Spleen (tissue), 13 donors: ENCODE data around the gene TBXA2R. TPM values are rescaled to one million over a fixed set of nuclear protein-coding genes. Genes with fewer than 3 reads are reported as not detected.
A peak's percentile ranks its signal among the peaks of the same experiment; 100 is the strongest.

Experiments used
- DNase-seq: peaks from one replicate; pipeline ENCODE4 v3.0.0-alpha.2; 2020
- H3K27ac ChIP-seq, 8 donors: fragments of 200-600 bp; sonication (generic) in 7 of 8; 1 replicate in 4 of 8; 2 replicates in 4 of 8; pipeline versions ENCODE4 v1.5.0 to v1.8.0; 2016 to 2021; ENCODE audit warnings: inconsistent platforms in 4 of 8, mild to moderate bottlenecking in 4 of 8, moderate library complexity in 1 of 8
- H3K27me3 ChIP-seq, 7 donors: fragments of 200-600 bp; sonication (generic) in 6 of 7; replicated peaks in 1 of 7; 1 replicate in 4 of 7; 2 replicates in 3 of 7; pipeline versions ENCODE4 v1.5.0 to v1.8.0; 2016 to 2021; ENCODE audit warnings: inconsistent platforms in 3 of 7, mild to moderate bottlenecking in 1 of 7
- H3K36me3 ChIP-seq, 6 donors: fragments of 200-600 bp; sonication (generic) in 5 of 6; 1 replicate in 4 of 6; 2 replicates in 2 of 6; pipeline versions ENCODE4 v1.5.0 to v1.8.0; 2016 to 2021; ENCODE audit warnings: inconsistent platforms in 2 of 6
- H3K4me1 ChIP-seq, 6 donors: fragments of 200-600 bp; sonication (generic) in 5 of 6; 1 replicate in 3 of 6; 2 replicates in 3 of 6; pipeline versions ENCODE4 v1.5.0 to v1.8.0; 2016 to 2021; ENCODE audit warnings: inconsistent platforms in 3 of 6
- H3K4me3 ChIP-seq, 8 donors: fragments of 200-600 bp; sonication (generic) in 7 of 8; 1 replicate in 4 of 8; 2 replicates in 4 of 8; pipeline versions ENCODE4 v1.5.0 to v1.8.0; 2016 to 2021; ENCODE audit warnings: inconsistent platforms in 4 of 8, mild to moderate bottlenecking in 4 of 8, moderate library complexity in 2 of 8
- H3K9me3 ChIP-seq, 8 donors: fragments of 200-600 bp; sonication (generic) in 7 of 8; 1 replicate in 4 of 8; 2 replicates in 4 of 8; pipeline versions ENCODE4 v1.5.0 to v1.8.0; 2016 to 2021; ENCODE audit warnings: inconsistent platforms in 4 of 8
- POLR2A ChIP-seq, 3 donors: fragments of 450-650 bp; IDR thresholded peaks; one replicate each; pipeline ENCODE4 v1.5.1; 2017; ENCODE audit warnings: antibody characterized with exemption in 3 of 3, mild to moderate bottlenecking in 1 of 3
- POLR2AphosphoS5 ChIP-seq, 3 donors: sonication (generic); formaldehyde crosslinking; IDR thresholded peaks; one replicate each; pipeline ENCODE4 v1.5.1; 2017; ENCODE audit warnings: antibody characterized with exemption in 3 of 3
- WGBS, 5 donors: extraction: QIAGEN DNeasy Blood & Tissue Kit in 3 of 5; methylation state at CpG; one replicate each; pipeline versions ENCODE4 v1.1.5 to v1.1.7; 2013 to 2018; 5-methylcytosine and 5-hydroxymethylcytosine counted together
- intact Hi-C: fragments of 100-400 bp; cut with DNase I; formaldehyde crosslinking; loops from one replicate; pipeline ENCODE4 v1.15.0; 2023; ENCODE audit warnings: low total_unique reads
- long read RNA-seq, 2 donors: transcript quantifications; one replicate each; lab custom pipeline, GENCODE V29; 2026
- polyA plus RNA-seq, 3 donors: library from polyadenylated mRNA; stranded (reverse); fragments of 200-250 nt; gene quantifications; one replicate each; pipeline ENCODE4 v1.2.1, GENCODE V29; 2013
- total RNA-seq, 7 donors: library from RNA; depleted of rRNA in 3 of 7; stranded (reverse); fragments of >200 nt in 3 of 7; fragmentation: NEBNext Ultra II Directional in 4 of 7; extraction: Animal tissue kit (Norgen Biotek cat#: 25700) in 4 of 7; gene quantifications; one replicate each; pipeline versions ENCODE4 v1.1.0 to v1.2.1, GENCODE V29; 2016 to 2021
- TF ChIP-seq, protein P1 (sequence below), 11 experiments: fragments of 200-600 bp in 7 of 11; fragments of 450-650 bp in 4 of 11; sonication (generic) in 4 of 11; IDR thresholded peaks in 8 of 11; conservative IDR thresholded peaks in 3 of 11; 1 replicate in 7 of 11; 2 replicates in 4 of 11; pipeline versions ENCODE4 v1.4.0 to v1.8.0; 2016 to 2021; ENCODE audit warnings: antibody characterized with exemption in 11 of 11, inconsistent platforms in 4 of 11, mild to moderate bottlenecking in 1 of 11
- donor health status: healthy with polysubstance abuse.
- donor health status: DM: no; HTN: no; CAD: no; lungs with moderate emphysema.
- donor health status: DM: no; HTN: no; CAD: no.
- donor health status: Bipolar disorder and iron deficiency.
- donor health status: healthy.
- donor health status: DM: no; HTN: no; CAD: no.
- donor health status: DM: yes; HTN: yes; CAD: no.

Gene TBXA2R
- total RNA-seq (10 to 100 TPM in 5 of 7 donors, 1 to 10 TPM in 2; 8.7 to 16.1 (median 11.6) TPM), polyA plus RNA-seq (1 to 10 TPM; 2.1 to 4.4 (median 3.8) TPM)
- long read RNA-seq, donor 1, partial matches to known transcripts = 0 of 4 reads
- long read RNA-seq, donor 1, other reads (novel, unspliced or antisense) = 0 of 4 reads
- long read RNA-seq, donor 2, partial matches to known transcripts = 0 of 4 reads
- long read RNA-seq, donor 2, other reads (novel, unspliced or antisense) = 0 of 4 reads

DNA sequence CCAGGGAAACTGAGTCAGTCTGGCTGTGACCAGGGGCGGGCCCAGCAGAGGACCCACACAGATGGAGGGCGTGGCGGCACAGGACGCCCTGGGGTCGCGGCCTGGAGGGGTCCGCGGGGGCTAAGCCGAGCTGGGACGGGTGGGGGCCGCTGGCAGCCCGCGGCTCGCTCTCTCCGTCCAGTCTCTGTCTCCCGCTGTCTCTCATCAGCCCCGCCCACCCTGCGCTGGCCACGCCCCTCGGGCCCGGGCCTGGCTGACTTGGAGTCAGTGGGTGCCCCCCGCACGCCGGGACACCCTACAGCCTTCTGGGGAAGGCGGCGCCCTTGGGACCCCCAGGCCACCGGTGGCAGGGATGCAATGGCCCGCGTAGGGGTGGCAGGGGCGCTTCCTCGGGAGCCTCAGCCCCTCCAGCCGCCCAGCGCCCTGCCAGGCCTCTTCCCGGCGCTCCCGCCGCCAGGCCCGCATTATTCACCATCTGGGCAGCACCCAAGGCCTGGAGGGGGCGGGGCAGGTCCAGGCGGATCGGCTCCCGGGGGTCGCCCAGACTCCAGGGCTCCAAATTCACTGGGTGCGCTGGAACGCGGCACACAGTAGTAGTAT, at the start of gene TBXA2R:
TSS of gene TBXA2R (minus strand) at position 186 of the 600 bp plus-strand sequence. CDS start 6,241 bp downstream, outside the sequence.
- intact Hi-C loops = no loop called here
- Histone ChIP-seq H3K36me3 (peaks cover 0 to 18% (median 12%) of the 10 kb centered on the region in 6 donors), H3K4me1 (peaks cover 38 to 97% (median 78%) of the 10 kb centered on the region in 6 donors), H3K27me3 (peaks cover 0 to 43% (median 13%) of the 10 kb centered on the region in 7 donors), H3K4me3 (peak within 1 kb of the TSS; percentile 50 to 77 (median 60)), H3K9me3 (no peaks in the 10 kb centered on the region), H3K27ac (peak within 1 kb of the TSS; percentile 72 to 91 (median 84))
- 2 to 6% (median 4%) methylated on average over 13 to 46 of the region's 46 CpGs for WGBS, 5 donors
- TF ChIP-seq, protein P1, sequence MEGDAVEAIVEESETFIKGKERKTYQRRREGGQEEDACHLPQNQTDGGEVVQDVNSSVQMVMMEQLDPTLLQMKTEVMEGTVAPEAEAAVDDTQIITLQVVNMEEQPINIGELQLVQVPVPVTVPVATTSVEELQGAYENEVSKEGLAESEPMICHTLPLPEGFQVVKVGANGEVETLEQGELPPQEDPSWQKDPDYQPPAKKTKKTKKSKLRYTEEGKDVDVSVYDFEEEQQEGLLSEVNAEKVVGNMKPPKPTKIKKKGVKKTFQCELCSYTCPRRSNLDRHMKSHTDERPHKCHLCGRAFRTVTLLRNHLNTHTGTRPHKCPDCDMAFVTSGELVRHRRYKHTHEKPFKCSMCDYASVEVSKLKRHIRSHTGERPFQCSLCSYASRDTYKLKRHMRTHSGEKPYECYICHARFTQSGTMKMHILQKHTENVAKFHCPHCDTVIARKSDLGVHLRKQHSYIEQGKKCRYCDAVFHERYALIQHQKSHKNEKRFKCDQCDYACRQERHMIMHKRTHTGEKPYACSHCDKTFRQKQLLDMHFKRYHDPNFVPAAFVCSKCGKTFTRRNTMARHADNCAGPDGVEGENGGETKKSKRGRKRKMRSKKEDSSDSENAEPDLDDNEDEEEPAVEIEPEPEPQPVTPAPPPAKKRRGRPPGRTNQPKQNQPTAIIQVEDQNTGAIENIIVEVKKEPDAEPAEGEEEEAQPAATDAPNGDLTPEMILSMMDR (IDR thresholded peaks at IDR 0.05 in 8 of 11, conservative IDR thresholded peaks at IDR 0.05 in 3 of 11) = no peak
- peak in 2 of 3 donors; percentile 63 to 74 for TF ChIP-seq POLR2AphosphoS5 (IDR thresholded peaks at IDR 0.05)
- TF ChIP-seq POLR2A (IDR thresholded peaks at IDR 0.05) = no peak
- peak; percentile 91 for DNase-seq

DNA sequence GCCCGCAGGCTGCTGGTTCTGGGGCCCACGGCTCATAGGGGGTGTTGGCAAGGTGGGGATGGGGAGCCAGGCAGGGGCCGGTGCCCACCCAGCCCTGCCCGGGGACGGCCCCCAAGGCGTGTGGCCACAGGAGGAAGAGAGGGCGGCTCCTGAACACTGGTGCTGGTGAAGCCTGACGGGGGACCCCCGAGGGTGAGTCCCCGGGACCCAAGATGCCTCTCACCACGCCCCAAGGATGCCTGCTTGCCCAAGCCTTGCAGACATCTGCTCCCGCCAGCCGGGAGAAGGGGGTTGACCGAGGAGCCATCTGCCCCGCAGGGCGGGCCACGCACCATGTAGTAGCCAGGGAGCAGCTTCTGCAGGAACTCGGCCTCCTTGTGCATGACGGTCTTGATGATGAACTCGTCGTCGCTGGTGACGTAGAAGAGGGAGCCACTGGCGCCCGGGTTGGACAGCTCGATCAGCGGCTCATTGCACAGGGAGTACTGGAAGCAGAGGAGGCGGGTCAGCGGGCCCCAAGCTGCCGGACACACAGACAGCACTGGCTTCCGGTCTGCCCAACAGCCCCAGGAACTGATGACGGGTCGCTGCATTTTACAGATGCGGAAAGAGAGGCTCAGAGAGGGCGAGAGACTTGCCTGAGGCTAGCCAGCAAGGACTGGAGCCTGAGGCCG, 49.5 kb upstream of the TBXA2R start:
- WGBS, 5 donors = 83 to 93% (median 89%) methylated on average over 19 to 36 of the region's 36 CpGs
- no peak for DNase-seq
- intact Hi-C loops = no loop called here

DNA sequence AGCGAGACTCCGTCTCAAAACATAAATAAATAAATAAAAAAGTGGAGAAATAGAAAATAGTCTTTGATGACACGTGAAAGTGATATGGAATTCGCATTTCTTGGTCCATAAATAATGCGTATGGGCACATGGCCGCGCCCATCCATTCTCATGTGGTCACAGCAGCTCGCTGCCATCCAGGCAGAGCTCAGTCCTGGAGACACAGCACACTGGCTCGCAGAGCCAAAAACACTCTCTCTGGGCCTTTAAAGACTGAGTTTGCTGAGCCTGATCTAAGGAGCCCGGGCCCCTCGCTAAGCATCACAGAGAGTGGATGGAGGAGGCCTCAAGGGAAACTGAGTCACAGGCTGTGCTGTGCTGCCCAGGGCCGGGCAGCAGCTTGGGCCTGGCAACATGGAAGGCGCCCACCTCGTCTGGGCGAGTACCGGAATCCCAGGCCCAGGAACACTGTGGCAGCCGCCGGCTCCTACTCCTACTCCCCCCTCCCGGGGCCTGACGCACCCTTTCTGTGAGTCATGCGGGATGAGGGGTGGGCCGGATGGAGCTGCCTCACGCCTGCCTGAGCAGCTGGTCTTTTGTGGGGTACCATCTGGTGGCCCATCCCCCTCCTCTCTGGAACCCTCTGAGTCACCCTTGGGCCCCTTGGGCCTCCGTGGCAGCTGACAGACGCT, 48.9 kb upstream of the TBXA2R start:
- H3K36me3 ChIP-seq = peaks cover 0 to 100% (median 73%) of the 10 kb centered on the region in 6 donors
- H3K4me1 ChIP-seq = peaks cover 0 to 31% (median 11%) of the 10 kb centered on the region in 6 donors
- intact Hi-C loops = no loop called here
- H3K4me3 ChIP-seq = no peak overlapping the region
- 83 to 95% (median 87%) methylated on average over 12 to 25 of the region's 25 CpGs for WGBS, 5 donors
- H3K27ac ChIP-seq = peak overlapping the region in 1 of 8 donors; percentile 36
- no peaks in the 10 kb centered on the region for H3K27me3 ChIP-seq
- no peak for DNase-seq
- peaks cover 0 to 4% (median 0%) of the 10 kb centered on the region in 8 donors for H3K9me3 ChIP-seq
- TF ChIP-seq POLR2A (IDR thresholded peaks at IDR 0.05) (no peak), POLR2AphosphoS5 (IDR thresholded peaks at IDR 0.05) (peak in 2 of 3 donors; percentile 13 to 47)

More for the DNA sequence above, 49.5 kb upstream of the TBXA2R start:
- TF ChIP-seq POLR2AphosphoS5 (IDR thresholded peaks at IDR 0.05) (peak in 1 of 3 donors; percentile 0), POLR2A (IDR thresholded peaks at IDR 0.05) (no peak)
- TF ChIP-seq, protein P1 (IDR thresholded peaks at IDR 0.05 in 8 of 11, conservative IDR thresholded peaks at IDR 0.05 in 3 of 11) = no peak
- peak overlapping the region in 1 of 8 donors; percentile 36 for H3K27ac ChIP-seq
- H3K4me3 ChIP-seq = no peak overlapping the region
- peaks cover 0 to 100% (median 71%) of the 10 kb centered on the region in 6 donors for H3K36me3 ChIP-seq
- H3K4me1 ChIP-seq = peaks cover 0 to 38% (median 13%) of the 10 kb centered on the region in 6 donors
- H3K9me3 ChIP-seq = peaks cover 0 to 4% (median 0%) of the 10 kb centered on the region in 8 donors
- H3K27me3 ChIP-seq = no peaks in the 10 kb centered on the region

DNA sequence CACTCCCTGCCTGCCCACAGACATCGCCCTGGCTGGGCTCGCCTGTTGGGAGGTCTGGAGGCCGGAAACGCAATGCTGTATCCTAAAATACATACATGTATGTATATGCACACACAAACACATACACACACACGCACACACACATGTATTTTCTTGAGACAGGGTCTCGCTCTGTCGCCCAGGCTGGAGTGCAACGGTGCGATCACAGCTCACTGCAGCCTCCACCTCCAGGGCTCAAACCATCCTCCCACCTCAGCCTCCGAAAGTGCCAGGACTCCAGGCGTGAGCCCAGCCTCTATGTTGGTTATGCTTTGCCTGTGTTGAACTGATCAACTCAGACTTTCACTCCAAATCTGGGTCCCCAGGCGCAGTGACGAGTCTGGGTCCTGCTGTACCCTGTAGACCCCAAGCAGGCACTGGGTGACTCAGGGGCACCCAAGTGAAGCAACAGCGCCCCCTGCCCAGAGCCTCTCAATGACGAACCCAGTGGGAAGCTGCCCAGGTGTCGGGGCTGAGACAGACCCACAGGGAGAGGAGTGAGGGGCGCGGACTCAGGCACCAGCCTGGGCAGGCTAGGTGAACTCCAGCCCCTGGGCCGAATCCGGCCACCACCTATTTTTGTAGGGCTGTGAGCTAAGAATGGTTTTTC, 47.3 kb upstream of the TBXA2R start:
- intact Hi-C loops = no loop called here
- Histone ChIP-seq H3K27me3 (no peaks in the 10 kb centered on the region), H3K27ac (no peak overlapping the region), H3K4me1 (peaks cover 0 to 19% (median 7%) of the 10 kb centered on the region in 6 donors), H3K4me3 (no peak overlapping the region), H3K36me3 (peaks cover 0 to 94% (median 68%) of the 10 kb centered on the region in 6 donors), H3K9me3 (peaks cover 0 to 4% (median 0%) of the 10 kb centered on the region in 8 donors)
- TF ChIP-seq POLR2AphosphoS5 (IDR thresholded peaks at IDR 0.05) = no peak
- TF ChIP-seq, protein P1 (IDR thresholded peaks at IDR 0.05 in 8 of 11, conservative IDR thresholded peaks at IDR 0.05 in 3 of 11) = peak in 1 of 11 experiments; percentile 11
- TF ChIP-seq POLR2A (IDR thresholded peaks at IDR 0.05) = no peak
- DNase-seq = no peak
- WGBS, 5 donors = 90 to 97% (median 95%) methylated on average over 19 to 20 of the region's 20 CpGs
